GM21360 (cell line): ENCODE results near the gene TCP11.

Source experiments
- ATAC-seq: cut with Tn5 transposase; IDR thresholded peaks from one replicate; pipeline ENCODE4 v1.9.1; 2021; ENCODE audit warnings: mild to moderate bottlenecking, moderate library complexity; ENCODE audit not compliant: unreplicated experiment

TCP11 gene

GRCh38 chr6:35173427-35174087, 32.4 kb upstream of the TCP11 start:
- no peak for ATAC-seq

GRCh38 chr6:35173044-35173426, 31.9 kb upstream of the TCP11 start:
- ATAC-seq: no peak

GRCh38 chr6:35170891-35171290, 29.8 kb upstream of the TCP11 start:
- ATAC-seq: no peak

- no peak for ATAC-seq
Observed at GRCh38 chr6:35170166-35170565, 29.0 kb upstream of the TCP11 start.

GRCh38 chr6:35168461-35168861, 27.3 kb upstream of the TCP11 start:
- ATAC-seq: no peak

- ATAC-seq: no peak
Observed at GRCh38 chr6:35167505-35167904, 26.4 kb upstream of the TCP11 start.

- ATAC-seq: no peak
Observed at GRCh38 chr6:35166520-35166919, 25.4 kb upstream of the TCP11 start.

- no peak for ATAC-seq
Observed at GRCh38 chr6:35166116-35166515, 25.0 kb upstream of the TCP11 start.

GRCh38 chr6:35165630-35166071, 24.5 kb upstream of the TCP11 start:
- no peak for ATAC-seq

- no peak for ATAC-seq
Observed at GRCh38 chr6:35164868-35165267, 23.7 kb upstream of the TCP11 start.

- ATAC-seq: no peak
Observed at GRCh38 chr6:35164277-35164676, 23.1 kb upstream of the TCP11 start.

GRCh38 chr6:35163836-35164235, 22.7 kb upstream of the TCP11 start:
- no peak for ATAC-seq

- ATAC-seq: no peak
Observed at GRCh38 chr6:35161776-35162607, 20.9 kb upstream of the TCP11 start.

- ATAC-seq: no peak
Observed at GRCh38 chr6:35161266-35161665, 20.1 kb upstream of the TCP11 start.

GRCh38 chr6:35160642-35161041, 19.5 kb upstream of the TCP11 start:
- ATAC-seq: no peak

GRCh38 chr6:35158520-35158919, 17.4 kb upstream of the TCP11 start:
- no peak for ATAC-seq

- no peak for ATAC-seq
Observed at GRCh38 chr6:35154947-35155346, 13.8 kb upstream of the TCP11 start.

- ATAC-seq: no peak
Observed at GRCh38 chr6:35154262-35154661, 13.1 kb upstream of the TCP11 start.

GRCh38 chr6:35152067-35152707, 11.0 kb upstream of the TCP11 start:
- ATAC-seq: no peak

GRCh38 chr6:35151466-35151865, 10.3 kb upstream of the TCP11 start:
- ATAC-seq: no peak

GRCh38 chr6:35149891-35150566, 8.9 kb upstream of the TCP11 start:
- ATAC-seq: no peak
